ENCODE data around the gene HSPA8. TPM values are rescaled to one million over a fixed set of nuclear protein-coding genes. Genes with fewer than 3 reads are reported as not detected.

HSPA8 gene
- total RNA-seq, 4 donors from 2014 or later = 976 to 1,475 (median 1,128) TPM

DNA sequence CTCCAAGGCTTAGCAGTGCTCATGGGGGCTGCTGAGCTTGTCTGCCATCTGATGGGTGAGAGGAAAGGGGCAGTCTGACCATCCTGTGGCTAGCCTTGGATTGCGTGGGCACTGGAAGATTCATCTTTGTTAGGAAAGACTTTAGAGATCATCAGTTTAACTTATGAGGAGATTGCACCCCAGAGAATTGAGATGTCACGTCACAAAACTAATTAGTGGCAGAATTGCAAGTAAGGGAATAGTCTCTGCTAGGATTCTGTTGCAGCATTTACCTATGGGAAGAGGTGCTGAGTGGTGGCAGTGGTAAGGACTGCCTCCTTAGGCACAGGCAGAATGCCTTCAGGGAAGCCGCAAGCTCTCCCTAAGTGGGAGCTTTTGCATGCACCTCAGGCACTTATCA is 42.8 kb upstream of the HSPA8 start:
- TF ChIP-seq EP300 (IDR thresholded peaks at IDR 0.05) = no peak
- TF ChIP-seq POLR2AphosphoS5 (IDR thresholded peaks at IDR 0.05) = no peak
- TF ChIP-seq POLR2A (IDR thresholded peaks at IDR 0.05) = no peak
- TF ChIP-seq, protein P1, sequence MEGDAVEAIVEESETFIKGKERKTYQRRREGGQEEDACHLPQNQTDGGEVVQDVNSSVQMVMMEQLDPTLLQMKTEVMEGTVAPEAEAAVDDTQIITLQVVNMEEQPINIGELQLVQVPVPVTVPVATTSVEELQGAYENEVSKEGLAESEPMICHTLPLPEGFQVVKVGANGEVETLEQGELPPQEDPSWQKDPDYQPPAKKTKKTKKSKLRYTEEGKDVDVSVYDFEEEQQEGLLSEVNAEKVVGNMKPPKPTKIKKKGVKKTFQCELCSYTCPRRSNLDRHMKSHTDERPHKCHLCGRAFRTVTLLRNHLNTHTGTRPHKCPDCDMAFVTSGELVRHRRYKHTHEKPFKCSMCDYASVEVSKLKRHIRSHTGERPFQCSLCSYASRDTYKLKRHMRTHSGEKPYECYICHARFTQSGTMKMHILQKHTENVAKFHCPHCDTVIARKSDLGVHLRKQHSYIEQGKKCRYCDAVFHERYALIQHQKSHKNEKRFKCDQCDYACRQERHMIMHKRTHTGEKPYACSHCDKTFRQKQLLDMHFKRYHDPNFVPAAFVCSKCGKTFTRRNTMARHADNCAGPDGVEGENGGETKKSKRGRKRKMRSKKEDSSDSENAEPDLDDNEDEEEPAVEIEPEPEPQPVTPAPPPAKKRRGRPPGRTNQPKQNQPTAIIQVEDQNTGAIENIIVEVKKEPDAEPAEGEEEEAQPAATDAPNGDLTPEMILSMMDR (IDR thresholded peaks at IDR 0.05) = no peak
- no peak overlapping the region for H3K4me3 ChIP-seq
- H3K9me3 ChIP-seq = no peaks in the 10 kb centered on the region
- peak overlapping the region in 3 of 4 donors; percentile 59 to 69 (median 67) for H3K27ac ChIP-seq
- WGBS, 2 donors (ENCODE audit: low coverage in 1 of 2) = 100% methylated on average over 1 of the region's 3 CpGs
- peaks cover 2 to 70% (median 30%) of the 10 kb centered on the region in 3 donors for H3K4me1 ChIP-seq
- no peak for ATAC-seq
- no peaks in the 10 kb centered on the region for H3K36me3 ChIP-seq
- H3K27me3 ChIP-seq = no peaks in the 10 kb centered on the region

DNA sequence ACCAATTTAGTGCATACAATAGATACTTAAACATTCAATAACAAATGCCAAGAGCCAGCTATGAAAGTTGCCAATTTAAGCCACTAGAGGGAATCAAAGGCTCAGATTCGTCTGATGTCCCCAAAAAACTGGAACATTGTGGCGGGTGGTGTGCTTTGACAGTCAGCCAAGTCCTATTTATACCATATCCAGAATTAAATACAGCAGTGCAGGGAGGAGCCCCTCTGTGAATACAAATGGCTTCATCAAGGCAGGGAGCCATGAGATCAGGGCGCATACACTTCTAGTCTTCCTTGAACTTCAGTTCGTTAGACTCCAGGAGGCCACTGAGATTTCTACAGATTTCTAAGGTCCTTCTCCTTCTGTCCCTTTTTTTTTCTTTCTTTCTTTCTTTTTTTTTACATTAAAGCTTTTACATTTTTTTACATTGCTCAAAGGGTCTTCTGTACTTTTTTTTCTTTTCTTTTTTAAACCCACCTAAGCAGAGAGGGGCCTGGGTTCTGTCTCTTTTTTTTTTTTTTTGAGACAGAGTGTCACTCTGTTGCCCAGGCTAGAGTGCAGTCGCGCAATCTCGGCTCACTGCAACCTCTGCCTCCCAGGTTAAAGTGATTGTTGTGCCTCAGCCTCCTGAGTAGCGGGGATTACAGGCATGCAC is 41.5 kb upstream of the HSPA8 start:
- WGBS, 2 donors (ENCODE audit: low coverage in 1 of 2) = 0 to 37% methylated on average over 4 to 8 of the region's 8 CpGs
- peaks cover 2 to 80% (median 30%) of the 10 kb centered on the region in 3 donors for H3K4me1 ChIP-seq

DNA sequence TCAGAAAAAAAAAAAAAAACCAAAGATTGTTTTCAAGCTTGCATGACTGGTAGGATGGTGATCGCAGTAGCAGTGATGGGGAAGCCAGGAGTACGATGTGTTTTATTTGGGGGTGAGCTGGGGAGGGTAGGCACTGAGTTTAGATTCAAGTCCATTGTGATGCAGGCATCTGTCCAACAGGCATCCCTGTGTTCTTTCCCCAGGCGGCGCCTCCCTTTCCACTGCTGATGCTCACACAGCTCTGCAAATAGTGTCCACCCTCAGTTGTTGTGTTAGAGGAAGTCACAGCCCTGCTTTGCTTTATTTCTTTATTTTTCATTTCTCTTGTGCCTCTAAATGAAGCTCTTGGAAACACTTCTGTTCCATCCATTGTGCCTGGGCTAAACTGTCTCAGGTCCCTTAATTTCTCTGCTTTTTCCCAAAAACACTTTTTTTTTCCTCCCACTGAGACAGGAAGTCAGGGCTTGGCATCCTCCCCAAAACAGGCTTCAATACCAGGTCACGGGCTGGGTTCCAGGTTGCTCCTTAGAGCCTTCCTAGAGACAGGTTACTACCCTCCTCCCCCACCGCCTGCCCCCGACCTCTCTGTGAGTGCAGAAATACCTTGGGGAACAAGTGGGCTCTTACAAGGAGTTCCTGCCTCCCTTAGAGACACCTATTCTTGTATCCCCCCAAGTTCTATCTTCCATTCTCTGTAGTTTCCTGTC is 38.6 kb upstream of the HSPA8 start:
- peaks cover 0 to 21% of the 10 kb centered on the region in 2 donors for H3K36me3 ChIP-seq
- no peak overlapping the region for H3K4me3 ChIP-seq
- H3K9me3 ChIP-seq = no peaks in the 10 kb centered on the region
- no peak for ATAC-seq
- WGBS, 2 donors (ENCODE audit: low coverage in 1 of 2) = 37 to 50% methylated on average over 5 to 6 of the region's 7 CpGs
- peaks cover 2 to 70% (median 22%) of the 10 kb centered on the region in 3 donors for H3K4me1 ChIP-seq
- H3K27me3 ChIP-seq = no peaks in the 10 kb centered on the region
- H3K27ac ChIP-seq = peak overlapping the region in 3 of 4 donors; percentile 59 to 71 (median 62)
- no peak for TF ChIP-seq EP300 (IDR thresholded peaks at IDR 0.05)
- TF ChIP-seq, protein P1 (IDR thresholded peaks at IDR 0.05) = no peak
- no peak for TF ChIP-seq POLR2AphosphoS5 (IDR thresholded peaks at IDR 0.05)
- TF ChIP-seq POLR2A (IDR thresholded peaks at IDR 0.05) = no peak

More for the DNA sequence above, 41.5 kb upstream of the HSPA8 start:
- H3K9me3 ChIP-seq = no peaks in the 10 kb centered on the region
- H3K27me3 ChIP-seq = no peaks in the 10 kb centered on the region
- peak; percentile 82 for ATAC-seq
- TF ChIP-seq EP300 (IDR thresholded peaks at IDR 0.05) (no peak), POLR2AphosphoS5 (IDR thresholded peaks at IDR 0.05) (peak; percentile 33)
- TF ChIP-seq, protein P1 (IDR thresholded peaks at IDR 0.05) = peak in 3 of 4 experiments; percentile 63 to 75 (median 70)
- no peak overlapping the region for H3K4me3 ChIP-seq
- H3K27ac ChIP-seq = peak overlapping the region; percentile 59 to 69 (median 65)
- H3K36me3 ChIP-seq = no peaks in the 10 kb centered on the region

DNA sequence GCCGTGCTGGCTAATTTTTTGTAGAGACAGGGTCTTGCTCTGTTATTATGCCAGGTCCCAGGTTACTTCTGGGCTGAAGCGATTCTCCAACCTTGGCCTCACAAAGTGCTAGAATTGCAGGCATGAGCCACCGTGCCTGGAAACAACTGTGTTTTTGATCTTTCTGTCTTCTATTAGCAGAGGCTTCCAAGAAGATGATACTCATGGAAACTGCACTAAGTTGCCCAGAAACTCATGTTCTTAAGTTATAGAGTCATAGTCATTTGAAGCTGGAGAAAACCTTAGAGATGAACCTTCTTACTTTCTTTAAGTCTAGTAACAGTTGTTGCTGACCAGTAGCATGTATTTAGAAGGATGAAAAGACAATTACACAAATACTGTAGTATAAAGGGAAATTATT is 37.1 kb upstream of the HSPA8 start:
- TF ChIP-seq POLR2AphosphoS5 (IDR thresholded peaks at IDR 0.05) = no peak
- no peak for TF ChIP-seq EP300 (IDR thresholded peaks at IDR 0.05)
- TF ChIP-seq, protein P1 (IDR thresholded peaks at IDR 0.05) = no peak
- TF ChIP-seq POLR2A (IDR thresholded peaks at IDR 0.05) = no peak
- WGBS, 2 donors (ENCODE audit: low coverage in 1 of 2) = 36 to 43% methylated on average over 1 to 2 of the region's 3 CpGs

More for the DNA sequence above, 37.1 kb upstream of the HSPA8 start:
- H3K27ac ChIP-seq = peak overlapping the region in 1 of 4 donors; percentile 62
- H3K27me3 ChIP-seq = no peaks in the 10 kb centered on the region
- ATAC-seq = no peak
- H3K9me3 ChIP-seq = no peaks in the 10 kb centered on the region
- H3K4me1 ChIP-seq = peaks cover 2 to 59% (median 15%) of the 10 kb centered on the region in 3 donors
- H3K36me3 ChIP-seq = peaks cover 0 to 21% of the 10 kb centered on the region in 2 donors
- H3K4me3 ChIP-seq = no peak overlapping the region

All from gastroesophageal sphincter (tissue), 4 donors.